PC-9 (cell line): ENCODE data around the gene SCAF1.

Source experiments
- EZH2 ChIP-seq: fragments of 200-600 bp; sonication (generic); IDR thresholded peaks from 2 replicates; pipeline ENCODE4 v1.8.0; 2017; ENCODE audit warnings: antibody characterized with exemption, low read depth
- TF ChIP-seq, protein P1 (sequence below): fragments of 200-600 bp; sonication (generic); conservative IDR thresholded peaks from 2 replicates; pipeline ENCODE4 v1.6.1; 2017; ENCODE audit warnings: mixed run types, antibody characterized with exemption, mild to moderate bottlenecking, moderate library complexity

DNA sequence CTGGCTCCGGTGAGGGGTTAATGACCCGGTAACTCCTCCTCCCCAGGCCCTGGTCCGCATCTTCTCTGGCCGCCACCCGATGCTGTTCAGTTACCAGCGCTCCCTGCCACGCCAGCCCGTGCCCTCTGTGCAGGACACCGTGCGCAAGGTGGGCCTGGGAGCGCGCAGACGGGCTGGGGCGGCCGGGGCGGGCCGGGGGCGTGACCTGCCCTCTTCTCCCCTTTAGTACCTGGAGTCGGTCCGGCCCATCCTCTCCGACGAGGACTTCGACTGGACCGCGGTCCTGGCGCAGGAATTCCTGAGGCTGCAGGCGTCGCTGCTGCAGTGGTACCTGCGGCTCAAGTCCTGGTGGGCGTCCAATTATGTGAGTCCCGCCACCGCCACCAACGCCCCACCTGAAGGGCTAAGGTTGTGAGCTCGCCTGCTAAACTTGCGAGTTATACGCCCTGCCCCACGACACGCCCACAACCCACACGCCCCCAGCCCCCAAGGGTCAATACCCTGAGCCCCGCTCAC, 59.3 kb downstream of the SCAF1 start:
- TF ChIP-seq, protein P1, sequence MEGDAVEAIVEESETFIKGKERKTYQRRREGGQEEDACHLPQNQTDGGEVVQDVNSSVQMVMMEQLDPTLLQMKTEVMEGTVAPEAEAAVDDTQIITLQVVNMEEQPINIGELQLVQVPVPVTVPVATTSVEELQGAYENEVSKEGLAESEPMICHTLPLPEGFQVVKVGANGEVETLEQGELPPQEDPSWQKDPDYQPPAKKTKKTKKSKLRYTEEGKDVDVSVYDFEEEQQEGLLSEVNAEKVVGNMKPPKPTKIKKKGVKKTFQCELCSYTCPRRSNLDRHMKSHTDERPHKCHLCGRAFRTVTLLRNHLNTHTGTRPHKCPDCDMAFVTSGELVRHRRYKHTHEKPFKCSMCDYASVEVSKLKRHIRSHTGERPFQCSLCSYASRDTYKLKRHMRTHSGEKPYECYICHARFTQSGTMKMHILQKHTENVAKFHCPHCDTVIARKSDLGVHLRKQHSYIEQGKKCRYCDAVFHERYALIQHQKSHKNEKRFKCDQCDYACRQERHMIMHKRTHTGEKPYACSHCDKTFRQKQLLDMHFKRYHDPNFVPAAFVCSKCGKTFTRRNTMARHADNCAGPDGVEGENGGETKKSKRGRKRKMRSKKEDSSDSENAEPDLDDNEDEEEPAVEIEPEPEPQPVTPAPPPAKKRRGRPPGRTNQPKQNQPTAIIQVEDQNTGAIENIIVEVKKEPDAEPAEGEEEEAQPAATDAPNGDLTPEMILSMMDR: no peak
- no peak for TF ChIP-seq EZH2
